ENCODE data around the gene VPS33B.

DNA sequence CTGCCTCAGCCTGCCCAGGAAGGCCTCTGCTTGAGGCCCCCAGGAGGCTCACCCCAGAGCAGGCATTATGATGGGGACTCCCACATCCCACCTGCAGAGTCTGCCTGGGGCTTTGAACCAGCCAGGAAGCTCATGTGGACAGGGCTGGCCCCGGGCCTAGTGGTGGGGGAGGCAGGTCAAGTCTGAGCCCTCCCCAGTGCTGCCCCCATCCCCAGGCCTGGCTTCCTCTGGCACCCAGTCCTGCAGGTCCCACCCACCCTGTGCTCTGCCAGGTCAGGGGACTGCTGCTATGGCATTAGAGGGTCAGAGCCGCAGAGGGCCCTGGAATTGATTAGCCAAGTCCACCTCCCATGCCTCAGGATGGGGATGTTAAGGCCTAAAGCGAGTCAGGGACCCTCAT is 17.6 kb upstream of the VPS33B start:
- no peak for TF ChIP-seq CEBPB (IDR thresholded peaks at IDR 0.05)
- TF ChIP-seq, protein P1, sequence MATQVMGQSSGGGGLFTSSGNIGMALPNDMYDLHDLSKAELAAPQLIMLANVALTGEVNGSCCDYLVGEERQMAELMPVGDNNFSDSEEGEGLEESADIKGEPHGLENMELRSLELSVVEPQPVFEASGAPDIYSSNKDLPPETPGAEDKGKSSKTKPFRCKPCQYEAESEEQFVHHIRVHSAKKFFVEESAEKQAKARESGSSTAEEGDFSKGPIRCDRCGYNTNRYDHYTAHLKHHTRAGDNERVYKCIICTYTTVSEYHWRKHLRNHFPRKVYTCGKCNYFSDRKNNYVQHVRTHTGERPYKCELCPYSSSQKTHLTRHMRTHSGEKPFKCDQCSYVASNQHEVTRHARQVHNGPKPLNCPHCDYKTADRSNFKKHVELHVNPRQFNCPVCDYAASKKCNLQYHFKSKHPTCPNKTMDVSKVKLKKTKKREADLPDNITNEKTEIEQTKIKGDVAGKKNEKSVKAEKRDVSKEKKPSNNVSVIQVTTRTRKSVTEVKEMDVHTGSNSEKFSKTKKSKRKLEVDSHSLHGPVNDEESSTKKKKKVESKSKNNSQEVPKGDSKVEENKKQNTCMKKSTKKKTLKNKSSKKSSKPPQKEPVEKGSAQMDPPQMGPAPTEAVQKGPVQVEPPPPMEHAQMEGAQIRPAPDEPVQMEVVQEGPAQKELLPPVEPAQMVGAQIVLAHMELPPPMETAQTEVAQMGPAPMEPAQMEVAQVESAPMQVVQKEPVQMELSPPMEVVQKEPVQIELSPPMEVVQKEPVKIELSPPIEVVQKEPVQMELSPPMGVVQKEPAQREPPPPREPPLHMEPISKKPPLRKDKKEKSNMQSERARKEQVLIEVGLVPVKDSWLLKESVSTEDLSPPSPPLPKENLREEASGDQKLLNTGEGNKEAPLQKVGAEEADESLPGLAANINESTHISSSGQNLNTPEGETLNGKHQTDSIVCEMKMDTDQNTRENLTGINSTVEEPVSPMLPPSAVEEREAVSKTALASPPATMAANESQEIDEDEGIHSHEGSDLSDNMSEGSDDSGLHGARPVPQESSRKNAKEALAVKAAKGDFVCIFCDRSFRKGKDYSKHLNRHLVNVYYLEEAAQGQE (IDR thresholded peaks at IDR 0.05; ENCODE audit: low read depth) = no peak
- TF ChIP-seq FOXM1 (IDR thresholded peaks at IDR 0.05; ENCODE audit: borderline replicate concordance, low read depth) = no peak
- no peak for TF ChIP-seq CREB1 (IDR thresholded peaks at IDR 0.05; ENCODE audit: low read depth)

All from Ishikawa (cell line).